ENCODE data around the gene BPIFB4.

DNA sequence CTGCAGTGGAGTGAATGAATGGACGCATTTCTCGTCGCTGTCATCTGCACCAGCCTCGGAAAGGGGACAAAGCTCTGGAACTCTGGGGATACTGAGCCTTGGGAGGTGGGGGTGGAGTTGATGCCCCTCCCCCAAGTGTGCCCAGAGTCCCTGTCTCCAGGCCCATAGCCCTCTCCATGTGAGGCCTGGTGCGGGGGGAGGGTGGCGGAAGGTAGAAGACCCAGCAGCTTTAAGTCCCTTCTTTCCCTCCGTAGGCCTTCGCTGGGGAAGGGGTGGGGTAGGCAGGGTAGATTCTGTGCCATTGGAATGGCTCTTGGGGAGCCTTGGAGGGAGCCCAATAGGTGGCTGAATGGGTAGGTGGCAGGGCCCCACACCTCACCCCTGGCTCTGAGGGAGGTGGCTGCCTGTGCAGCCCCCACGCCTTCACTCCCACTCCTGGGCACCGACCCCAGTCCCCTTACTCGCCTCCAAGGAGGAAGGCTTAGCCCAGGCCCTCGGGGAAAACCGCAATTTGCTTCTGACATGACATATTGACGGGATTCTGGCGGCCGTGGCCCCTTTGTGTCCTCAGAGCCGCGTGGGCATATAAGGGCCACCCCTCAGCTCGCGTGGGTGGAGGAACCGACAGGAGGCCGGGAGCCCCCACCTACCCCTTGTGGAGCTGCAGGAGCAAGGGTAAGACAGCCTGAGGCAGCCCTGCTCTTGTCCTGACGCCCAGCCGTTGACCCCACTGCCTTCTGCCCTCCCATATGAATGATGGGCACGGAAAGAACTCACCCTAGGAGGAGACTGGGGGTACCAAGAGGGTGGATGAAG is 25.9 kb upstream of the BPIFB4 start, which contains the start of gene BPIFB3:
- TF ChIP-seq, protein P1, sequence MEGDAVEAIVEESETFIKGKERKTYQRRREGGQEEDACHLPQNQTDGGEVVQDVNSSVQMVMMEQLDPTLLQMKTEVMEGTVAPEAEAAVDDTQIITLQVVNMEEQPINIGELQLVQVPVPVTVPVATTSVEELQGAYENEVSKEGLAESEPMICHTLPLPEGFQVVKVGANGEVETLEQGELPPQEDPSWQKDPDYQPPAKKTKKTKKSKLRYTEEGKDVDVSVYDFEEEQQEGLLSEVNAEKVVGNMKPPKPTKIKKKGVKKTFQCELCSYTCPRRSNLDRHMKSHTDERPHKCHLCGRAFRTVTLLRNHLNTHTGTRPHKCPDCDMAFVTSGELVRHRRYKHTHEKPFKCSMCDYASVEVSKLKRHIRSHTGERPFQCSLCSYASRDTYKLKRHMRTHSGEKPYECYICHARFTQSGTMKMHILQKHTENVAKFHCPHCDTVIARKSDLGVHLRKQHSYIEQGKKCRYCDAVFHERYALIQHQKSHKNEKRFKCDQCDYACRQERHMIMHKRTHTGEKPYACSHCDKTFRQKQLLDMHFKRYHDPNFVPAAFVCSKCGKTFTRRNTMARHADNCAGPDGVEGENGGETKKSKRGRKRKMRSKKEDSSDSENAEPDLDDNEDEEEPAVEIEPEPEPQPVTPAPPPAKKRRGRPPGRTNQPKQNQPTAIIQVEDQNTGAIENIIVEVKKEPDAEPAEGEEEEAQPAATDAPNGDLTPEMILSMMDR (conservative IDR thresholded peaks at IDR 0.05 in 1 of 2, IDR thresholded peaks at IDR 0.05 in 1 of 2; ENCODE audit: low read depth in 1 of 2, low read length in 2 of 2) = no peak
- TF ChIP-seq EZH2 (IDR thresholded peaks at IDR 0.05; ENCODE audit: low read length, missing control alignments) = no peak

All from fibroblast of lung (primary cell).